K562 (cell line): ENCODE data around the gene PDPR.
"Not testable (repeated sequence)": the region's sequence is repeated elsewhere in the genome, so short reads cannot be mapped to it uniquely, and the experiment has no call there.

Experiments used
- ATF7 ChIP-seq: fragments of 450-650 bp; IDR thresholded peaks from 2 replicates; pipeline ENCODE4 v1.7.1; 2014; ENCODE audit warnings: mild to moderate bottlenecking, moderate library complexity
- DPF2 ChIP-seq: fragments of 450-650 bp; IDR thresholded peaks from 2 replicates; pipeline ENCODE4 v1.6.1; 2016
- EP300 ChIP-seq: IDR thresholded peaks from 2 replicates; pipeline ENCODE4 v1.6.1; 2012; ENCODE audit warnings: low read length, improper control_type of control experiment
- FOXJ2 ChIP-seq: fragments of 200-800 bp; sonication (Bioruptor generic); IDR thresholded peaks from 2 replicates; pipeline ENCODE4 v1.6.1; 2016; ENCODE audit warnings: missing genetic modification characterization, missing compliant biosample characterization
- JUND ChIP-seq, 2 experiments: IDR thresholded peaks; 2 replicates in 1 of 2; 3 replicates in 1 of 2; pipeline ENCODE4 v1.6.1; 2011; ENCODE audit warnings: borderline replicate concordance in 2 of 2, low read depth in 2 of 2, low read length in 2 of 2, improper control_type of control experiment in 1 of 2, missing biosample characterization in 1 of 2, missing genetic modification characterization in 1 of 2, missing genetic modification reagents in 1 of 2
- KDM1A ChIP-seq, 2 experiments: fragments of 450-650 bp; IDR thresholded peaks; 2 replicates each; pipeline ENCODE4 v1.6.1; 2016; ENCODE audit warnings: mild to moderate bottlenecking in 2 of 2
- TAF15 ChIP-seq: fragments of 200-400 bp; formaldehyde crosslinking; IDR thresholded peaks from 2 replicates; pipeline ENCODE4 v1.6.1; 2017; ENCODE audit warnings: mild to moderate bottlenecking, low read depth, low read length, moderate library complexity
- TBL1XR1 ChIP-seq, 2 experiments: IDR thresholded peaks; 2 replicates each; pipeline ENCODE4 v1.6.1; 2012; ENCODE audit warnings: improper control_type of control experiment in 2 of 2, low read length in 2 of 2, mild to moderate bottlenecking in 1 of 2
- TBP ChIP-seq: optimal IDR thresholded peaks from 2 replicates; pipeline ENCODE3; 2011; ENCODE audit warnings: low read depth, low read length, improper control_type of control experiment
- ZFX ChIP-seq: sonication (generic); formaldehyde crosslinking; IDR thresholded peaks from 2 replicates; pipeline ENCODE4 v1.8.0; 2022; ENCODE audit warnings: mild to moderate bottlenecking, missing genetic modification reagents, moderate library complexity
- ZNF3 ChIP-seq: fragments of 250-450 bp; sonication (Bioruptor Pico); IDR thresholded peaks from 2 replicates; pipeline ENCODE4 v1.5.0; 2021; ENCODE audit warnings: mild to moderate bottlenecking, moderate library complexity
- TF ChIP-seq, protein P1 (sequence below), 3 experiments: IDR thresholded peaks in 2 of 3; conservative IDR thresholded peaks in 1 of 3; 2 replicates each; pipeline ENCODE4 v1.5.1; 2011 to 2012; ENCODE audit warnings: low read length in 3 of 3, mild to moderate bottlenecking in 3 of 3, control low read depth in 2 of 3, improper control_type of control experiment in 1 of 3, inconsistent platforms in 1 of 3, low read depth in 1 of 3, mixed read lengths in 1 of 3, moderate library complexity in 1 of 3; ENCODE audit not compliant: insufficient read depth in 2 of 3

DNA sequence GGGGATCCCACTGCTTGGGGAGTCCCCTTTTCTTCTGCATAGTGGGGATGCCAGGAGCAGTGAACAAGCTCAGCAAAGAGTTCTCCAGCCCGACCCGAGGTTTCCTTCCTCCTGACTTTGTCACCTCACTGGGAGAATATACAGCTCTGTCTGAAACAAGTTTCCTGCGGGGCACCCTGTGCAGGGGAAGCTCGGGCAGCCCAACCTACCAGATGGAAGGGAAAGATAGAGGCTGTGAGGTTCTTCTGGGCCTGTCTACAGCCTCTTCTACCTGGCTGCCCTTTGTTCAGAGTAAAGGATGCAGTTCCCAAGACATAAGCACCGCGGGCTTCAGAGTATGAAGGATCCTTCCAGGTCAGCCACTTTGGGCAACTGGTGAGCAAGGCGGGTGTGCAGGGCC, 83.5 kb downstream of the PDPR start:
- TF ChIP-seq TAF15; ATF7; KDM1A (IDR thresholded peaks at IDR 0.05); JUND (IDR thresholded peaks at IDR 0.05; ENCODE audit: borderline replicate concordance, low read depth, low read length); JUND (tag; IDR thresholded peaks at IDR 0.05; ENCODE audit: borderline replicate concordance, low read depth, low read length); DPF2; EP300; FOXJ2 (tag); TBP; ZNF3 (CRISPR knock-in tag); TBL1XR1 (IDR thresholded peaks at IDR 0.05; ENCODE audit: low read length in 2 of 2); ZFX (CRISPR knock-in tag): not testable (repeated sequence)
- TF ChIP-seq, protein P1, sequence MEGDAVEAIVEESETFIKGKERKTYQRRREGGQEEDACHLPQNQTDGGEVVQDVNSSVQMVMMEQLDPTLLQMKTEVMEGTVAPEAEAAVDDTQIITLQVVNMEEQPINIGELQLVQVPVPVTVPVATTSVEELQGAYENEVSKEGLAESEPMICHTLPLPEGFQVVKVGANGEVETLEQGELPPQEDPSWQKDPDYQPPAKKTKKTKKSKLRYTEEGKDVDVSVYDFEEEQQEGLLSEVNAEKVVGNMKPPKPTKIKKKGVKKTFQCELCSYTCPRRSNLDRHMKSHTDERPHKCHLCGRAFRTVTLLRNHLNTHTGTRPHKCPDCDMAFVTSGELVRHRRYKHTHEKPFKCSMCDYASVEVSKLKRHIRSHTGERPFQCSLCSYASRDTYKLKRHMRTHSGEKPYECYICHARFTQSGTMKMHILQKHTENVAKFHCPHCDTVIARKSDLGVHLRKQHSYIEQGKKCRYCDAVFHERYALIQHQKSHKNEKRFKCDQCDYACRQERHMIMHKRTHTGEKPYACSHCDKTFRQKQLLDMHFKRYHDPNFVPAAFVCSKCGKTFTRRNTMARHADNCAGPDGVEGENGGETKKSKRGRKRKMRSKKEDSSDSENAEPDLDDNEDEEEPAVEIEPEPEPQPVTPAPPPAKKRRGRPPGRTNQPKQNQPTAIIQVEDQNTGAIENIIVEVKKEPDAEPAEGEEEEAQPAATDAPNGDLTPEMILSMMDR (IDR thresholded peaks at IDR 0.05 in 2 of 3, conservative IDR thresholded peaks at IDR 0.05 in 1 of 3; ENCODE audit: insufficient read depth in 2 of 3, low read depth in 1 of 3, low read length in 3 of 3) = not testable (repeated sequence)
